Activated CD4-positive, alpha-beta T cell treated with anti-CD3 and anti-CD28 coated beads for 1 hour (primary cell): Measurements from ENCODE around the gene GLA.
A peak's percentile ranks its signal among the peaks of the same experiment; 100 is the strongest.

Source experiments
- DNase-seq: peaks from one replicate; pipeline ENCODE4 v3.0.0-alpha.2; 2020

Gene GLA

DNA sequence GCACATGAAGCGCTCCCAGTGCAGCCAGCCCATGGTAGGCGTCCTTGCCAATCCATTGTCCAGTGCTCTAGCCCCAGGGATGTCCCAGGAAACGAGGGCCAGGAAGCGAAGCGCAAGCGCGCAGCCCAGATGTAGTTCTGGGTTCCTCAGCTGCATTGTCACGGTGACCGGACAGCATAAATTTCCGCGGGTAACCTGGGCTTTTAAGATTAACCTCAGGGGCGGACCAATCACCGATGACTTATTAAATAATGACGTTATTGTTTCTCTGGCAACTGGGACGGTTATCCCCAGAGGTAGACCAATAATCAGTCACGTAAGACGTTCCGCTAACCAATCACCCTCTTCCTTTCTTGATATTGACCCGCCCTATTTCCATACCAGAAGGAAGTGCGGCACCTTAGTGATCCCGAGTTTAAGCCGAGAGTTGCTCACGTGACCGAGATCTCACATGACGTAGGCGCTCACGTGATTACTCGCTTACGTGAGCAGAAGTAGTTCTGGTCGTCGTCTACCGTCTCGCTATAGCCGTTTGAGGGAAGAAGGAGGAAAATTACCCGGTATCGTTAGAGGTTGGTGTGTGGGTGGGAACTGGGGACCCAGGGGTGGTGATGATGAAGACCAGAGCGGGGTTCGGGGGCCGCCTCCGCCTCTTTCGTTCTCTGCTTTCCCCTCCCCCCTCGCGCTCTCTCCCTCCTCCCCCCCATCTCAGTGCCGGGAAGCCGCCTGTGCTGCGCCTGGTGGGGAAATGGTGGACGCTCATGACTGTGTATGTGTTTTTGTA lies at the start of gene GLA, which contains the start of gene HNRNPH2:
TSS of gene GLA (minus strand) at position 178 of the 784 bp plus-strand sequence. CDS start at position 156, 22 bp downstream.
TSS of gene HNRNPH2 (plus strand) at position 475 of the 784 bp plus-strand sequence. CDS start 3,767 bp downstream, outside the sequence.
- peak; percentile 80 for DNase-seq

- no peak for DNase-seq
Measured at GRCh38 chrX:101452056-101452455, 44.3 kb upstream of the GLA start.

GRCh38 chrX:101450961-101451360 lies 43.2 kb upstream of the GLA start:
- no peak for DNase-seq

DNA sequence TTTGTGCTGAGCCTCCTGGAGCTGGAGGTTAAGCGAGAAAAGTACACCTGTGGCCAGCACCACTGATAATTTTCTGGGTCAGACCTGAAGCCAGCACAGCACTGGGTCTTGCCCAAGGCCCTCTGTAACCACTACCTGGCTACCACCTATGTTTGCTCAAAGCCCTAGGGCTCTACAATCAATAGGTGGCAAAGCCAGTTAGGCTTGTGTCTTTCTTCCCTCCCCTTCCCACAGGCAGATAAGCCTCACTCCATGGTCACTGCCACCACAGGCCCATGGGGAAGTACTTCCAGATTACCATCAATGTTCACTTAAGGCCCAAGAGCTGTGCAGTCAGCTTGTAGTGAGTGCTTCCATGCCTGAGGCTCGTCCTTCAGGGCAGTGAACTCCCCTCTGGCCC lies 42.4 kb upstream of the GLA start:
- DNase-seq: no peak

- DNase-seq: no peak
Measured at GRCh38 chrX:101449279-101449678, 41.6 kb upstream of the GLA start.

DNA sequence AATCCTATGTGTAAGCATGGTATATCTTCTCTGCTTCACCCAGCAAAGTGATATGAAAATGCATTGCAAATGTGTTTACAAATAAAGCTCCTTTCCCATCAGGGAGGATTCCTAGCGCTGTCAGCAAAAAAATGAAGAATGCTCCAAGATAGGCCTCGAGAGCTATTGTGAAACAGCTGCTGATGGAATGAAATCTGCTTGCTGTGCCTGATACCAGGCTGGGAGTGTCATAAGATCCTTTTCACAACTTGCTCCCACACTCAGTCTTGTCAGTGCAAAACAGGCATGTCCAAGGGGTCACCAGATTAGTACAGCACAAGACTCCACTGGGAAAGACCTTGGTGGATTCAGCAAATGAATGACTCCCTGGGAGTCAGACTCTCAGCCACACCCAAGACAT lies 34.4 kb upstream of the GLA start:
- DNase-seq: no peak

DNA sequence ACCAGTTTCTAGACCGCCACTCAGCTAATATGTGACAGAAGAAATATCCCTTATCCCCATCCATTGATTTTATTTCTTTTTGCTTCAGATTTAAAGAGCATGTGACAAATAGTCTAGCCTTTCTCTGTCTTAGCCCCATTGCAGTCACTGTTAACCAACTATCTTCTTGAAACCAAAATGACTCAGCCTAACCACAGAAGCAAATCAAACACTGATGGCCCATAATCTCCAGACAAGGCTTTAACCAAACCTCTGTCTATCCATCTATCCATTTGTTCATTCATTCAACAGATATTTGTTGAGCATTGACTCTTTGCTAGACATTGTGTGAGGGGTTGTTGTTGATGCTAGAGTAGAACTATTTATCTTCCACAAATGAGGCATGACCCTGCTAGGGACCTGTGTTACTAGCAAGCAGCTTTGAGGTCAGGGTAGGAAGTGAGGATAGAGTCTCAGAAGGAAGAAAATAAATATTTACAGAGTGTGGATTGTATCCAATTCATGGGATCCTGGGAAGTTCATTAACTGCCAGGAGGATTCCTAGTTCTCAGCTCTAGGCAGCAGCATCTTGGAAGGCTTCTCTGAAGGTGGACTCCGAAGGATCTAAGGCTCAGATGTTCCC lies 22.8 kb upstream of the GLA start:
- no peak for DNase-seq

- DNase-seq: no peak
Measured at GRCh38 chrX:101429934-101430333, 22.2 kb upstream of the GLA start.

DNA sequence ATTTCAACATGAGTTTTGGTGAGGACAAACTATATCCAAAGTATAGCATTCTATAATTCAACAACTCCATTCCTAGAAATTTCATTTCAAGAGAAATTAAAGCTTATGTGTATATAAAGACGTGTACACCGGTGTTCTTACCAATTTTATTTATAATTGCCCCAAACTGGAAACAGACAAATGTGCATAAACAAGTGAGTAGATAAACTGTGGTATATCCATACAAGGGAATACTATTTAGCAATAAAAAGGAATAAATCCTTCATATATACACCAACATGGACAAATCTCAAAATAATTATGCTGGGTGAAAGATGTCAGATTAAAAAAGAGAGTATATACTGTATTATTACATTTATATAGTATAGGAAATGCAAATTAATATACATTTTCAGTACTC lies 20.2 kb upstream of the GLA start:
- DNase-seq: no peak

DNA sequence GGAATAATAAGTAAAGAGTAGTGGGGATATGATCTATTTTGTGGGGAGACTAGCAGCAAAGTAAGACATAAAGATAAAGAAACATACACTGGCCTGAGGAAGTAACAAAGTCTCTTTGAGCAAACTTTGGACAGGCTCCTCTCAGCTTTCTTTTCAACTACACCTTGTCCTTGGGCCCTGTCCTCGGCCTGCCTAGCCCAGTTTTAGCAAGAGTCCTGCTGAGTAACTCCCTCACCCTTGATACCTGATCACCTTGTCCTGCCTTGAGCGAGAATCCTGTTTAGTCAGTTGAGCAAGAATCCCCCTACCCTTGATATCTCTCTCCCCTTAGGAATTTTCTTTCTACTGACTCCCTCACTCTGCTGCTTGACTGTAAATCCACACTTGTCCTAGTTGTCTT lies 11.8 kb upstream of the GLA start:
- no peak for DNase-seq

GRCh38 chrX:101417981-101418841 lies 10.5 kb upstream of the GLA start:
- no peak for DNase-seq

DNA sequence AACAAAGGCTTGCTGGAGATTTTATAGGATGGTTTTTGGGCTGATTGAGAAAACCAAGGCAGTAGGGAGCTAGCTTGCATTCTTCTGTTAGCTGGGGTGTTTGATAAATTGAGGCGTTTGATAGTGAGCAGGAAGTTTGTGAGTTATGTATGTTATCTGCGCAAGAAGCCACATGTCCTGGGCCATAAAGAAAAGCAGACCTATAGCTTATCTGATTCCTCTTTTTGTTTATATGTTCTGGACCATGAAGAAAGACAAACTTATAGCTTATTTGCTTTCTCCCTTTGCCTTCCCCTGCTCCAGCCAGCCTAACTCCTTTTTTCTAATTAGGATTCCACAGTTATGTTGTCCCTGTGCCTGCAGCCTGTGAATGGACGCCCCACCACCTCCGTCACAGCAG lies 9.5 kb upstream of the GLA start:
- DNase-seq: no peak

- DNase-seq: no peak
Measured at GRCh38 chrX:101416691-101417090, 9.0 kb upstream of the GLA start.

DNA sequence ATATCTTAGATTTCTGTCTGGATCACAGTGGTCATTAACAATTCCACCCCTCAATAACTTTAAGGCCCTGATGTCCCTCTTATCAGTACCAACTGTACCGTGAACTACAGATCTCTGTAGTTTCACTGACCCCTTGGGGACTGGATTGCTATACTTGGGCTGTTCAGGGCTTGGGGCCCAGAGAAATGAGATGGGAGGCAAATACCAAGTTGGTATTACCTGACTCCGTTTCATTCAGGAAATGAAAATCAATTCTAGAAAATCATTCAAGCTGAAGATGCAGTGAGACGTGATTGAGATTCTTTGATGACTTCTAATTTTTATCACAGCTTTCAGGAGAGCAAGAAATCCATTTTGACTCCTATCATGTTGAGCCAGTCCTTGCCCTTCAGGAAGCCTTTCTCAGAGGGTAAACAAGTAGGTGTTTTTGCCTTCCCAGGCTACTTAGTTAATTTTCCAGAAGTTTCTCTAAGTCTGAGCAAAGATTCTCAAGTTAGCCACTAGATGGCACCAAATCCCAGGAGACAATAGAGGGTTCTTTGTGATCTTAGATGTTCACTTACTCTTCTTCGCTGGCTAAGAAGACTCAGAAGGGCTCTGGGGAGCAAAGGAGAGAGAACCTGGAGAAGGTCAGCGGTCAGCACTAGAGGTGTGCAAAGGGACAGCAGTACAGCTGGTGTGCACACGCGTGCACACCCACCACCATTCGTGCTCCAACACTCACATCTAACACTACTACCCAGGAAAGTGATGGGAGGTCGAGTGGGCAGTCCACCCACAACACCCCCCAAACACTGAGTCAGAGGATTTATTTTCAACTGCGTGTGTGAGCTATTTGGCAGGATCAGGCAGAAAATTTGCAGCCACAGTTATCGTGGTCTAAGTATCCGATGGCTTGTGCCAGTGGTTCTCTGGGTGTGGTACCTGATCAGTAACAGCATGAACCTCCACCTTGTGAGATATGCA lies 7.7 kb upstream of the GLA start:
- DNase-seq: no peak

DNA sequence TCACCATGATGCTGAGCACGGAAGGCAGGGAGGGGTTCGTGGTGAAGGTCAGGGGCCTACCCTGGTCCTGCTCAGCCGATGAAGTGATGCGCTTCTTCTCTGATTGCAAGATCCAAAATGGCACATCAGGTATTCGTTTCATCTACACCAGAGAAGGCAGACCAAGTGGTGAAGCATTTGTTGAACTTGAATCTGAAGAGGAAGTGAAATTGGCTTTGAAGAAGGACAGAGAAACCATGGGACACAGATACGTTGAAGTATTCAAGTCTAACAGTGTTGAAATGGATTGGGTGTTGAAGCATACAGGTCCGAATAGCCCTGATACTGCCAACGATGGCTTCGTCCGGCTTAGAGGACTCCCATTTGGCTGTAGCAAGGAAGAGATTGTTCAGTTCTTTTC lies 4.3 kb upstream of the GLA start:
- no peak for DNase-seq

- DNase-seq: no peak
Measured at GRCh38 chrX:101410461-101410860, 2.7 kb upstream of the GLA start.

DNA sequence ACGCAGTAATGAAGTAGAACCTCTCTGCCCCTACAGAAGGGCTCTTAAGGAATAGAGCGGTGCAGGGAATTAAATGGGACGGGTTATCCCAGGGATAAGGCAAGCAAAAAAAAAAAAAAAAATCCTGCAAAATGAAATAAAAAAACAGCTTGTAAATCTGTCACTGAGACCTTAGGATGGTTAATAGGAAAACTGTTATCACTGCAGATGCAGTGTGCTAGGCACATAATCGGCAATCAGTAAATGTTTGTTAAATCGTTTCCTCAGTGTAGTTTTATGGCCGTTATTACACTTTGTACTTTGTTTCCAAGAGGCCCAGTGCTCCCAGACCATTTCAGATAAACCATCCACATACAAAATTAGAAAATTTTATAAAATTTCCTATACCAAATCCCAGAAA lies 1.3 kb upstream of the GLA start:
- DNase-seq: no peak

GRCh38 chrX:101408532-101408841 lies 762 bp upstream of the GLA start:
- DNase-seq: no peak

GRCh38 chrX:101407167-101407747 lies 468 bp downstream of the GLA start:
- DNase-seq: no peak

DNA sequence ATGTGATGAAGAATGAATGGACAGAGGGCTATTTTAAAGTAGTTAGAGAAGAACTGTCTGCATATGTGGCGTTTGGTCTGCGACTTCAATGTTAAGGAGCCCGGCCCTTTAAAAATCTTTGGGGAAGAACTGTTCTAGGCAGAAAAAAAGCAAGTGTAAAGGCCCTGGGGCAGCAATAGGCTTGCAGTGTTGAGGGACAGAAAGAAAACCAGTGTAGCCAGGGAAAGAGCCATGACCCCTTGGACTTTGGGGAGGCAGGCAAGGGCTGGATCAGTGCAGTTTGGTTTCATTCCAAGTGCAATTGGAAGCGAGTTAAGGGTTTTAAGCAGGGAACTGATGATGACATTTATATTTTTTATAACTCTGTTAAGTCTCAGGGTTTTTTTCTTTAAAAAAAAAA lies 7.9 kb downstream of the GLA start:
- DNase-seq: no peak

DNA sequence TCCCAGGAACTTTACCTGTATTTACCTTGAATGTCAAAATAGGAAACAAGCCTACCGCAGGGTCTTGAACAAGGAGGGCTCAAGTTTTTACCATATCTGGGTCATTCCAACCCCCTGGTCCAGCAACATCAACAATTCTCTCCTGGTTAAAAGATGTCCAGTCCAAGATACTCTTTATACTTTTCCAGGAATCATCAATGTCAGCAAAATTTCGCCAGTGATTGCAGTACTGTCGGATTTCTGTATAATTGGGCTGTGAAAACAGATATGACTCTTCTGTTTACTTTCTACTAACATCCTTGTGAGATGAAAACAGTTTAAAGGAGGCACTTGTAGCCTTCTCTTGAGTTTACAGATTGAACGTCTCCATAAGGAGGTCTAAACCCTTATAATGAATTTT lies 9.0 kb downstream of the GLA start:
- DNase-seq: no peak

DNA sequence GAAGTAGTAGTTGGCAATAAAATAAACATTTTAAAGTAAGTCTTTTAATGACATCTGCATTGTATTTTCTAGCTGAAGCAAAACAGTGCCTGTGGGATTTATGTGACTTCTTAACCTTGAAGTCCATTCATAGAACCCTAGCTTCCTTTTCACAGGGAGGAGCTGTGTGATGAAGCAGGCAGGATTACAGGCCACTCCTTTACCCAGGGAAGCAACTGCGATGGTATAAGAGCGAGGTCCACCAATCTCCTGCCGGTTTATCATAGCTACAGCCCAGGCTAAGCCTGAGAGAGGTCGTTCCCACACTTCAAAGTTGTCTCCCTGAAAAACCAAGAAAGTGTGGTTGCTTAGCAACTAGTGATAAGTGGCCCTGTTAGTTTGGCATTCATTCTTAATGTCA lies 9.9 kb downstream of the GLA start:
- DNase-seq: no peak
